Measurements from ENCODE around the gene TMEM190.

DNA sequence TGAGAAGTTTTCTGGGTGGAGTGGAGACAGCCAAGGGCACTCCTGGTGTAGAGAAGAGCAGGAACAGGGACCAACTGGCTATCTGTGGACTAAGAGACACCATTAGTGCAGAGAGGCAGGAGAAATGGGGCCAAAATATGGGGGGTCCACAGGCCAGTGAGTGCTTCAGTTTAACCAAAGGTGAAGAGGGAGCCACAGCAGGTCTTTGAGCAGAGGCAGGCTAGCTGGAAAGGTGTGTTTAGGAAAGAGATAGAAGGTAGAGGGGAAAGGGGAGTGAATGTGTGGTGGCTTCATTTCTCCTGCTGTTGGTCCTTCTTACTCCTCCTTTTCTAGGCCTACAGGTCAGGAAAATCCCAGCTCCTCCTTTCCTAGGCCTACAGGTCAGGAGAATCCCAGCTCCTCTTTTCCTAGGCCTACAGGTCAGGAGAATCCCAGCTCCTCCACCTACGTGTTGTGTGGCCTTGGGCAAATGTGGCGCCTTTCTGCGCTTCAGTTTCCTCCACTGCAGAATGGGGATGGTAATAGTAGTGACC lies 6.0 kb downstream of the TMEM190 start:
- TF ChIP-seq, protein P1, sequence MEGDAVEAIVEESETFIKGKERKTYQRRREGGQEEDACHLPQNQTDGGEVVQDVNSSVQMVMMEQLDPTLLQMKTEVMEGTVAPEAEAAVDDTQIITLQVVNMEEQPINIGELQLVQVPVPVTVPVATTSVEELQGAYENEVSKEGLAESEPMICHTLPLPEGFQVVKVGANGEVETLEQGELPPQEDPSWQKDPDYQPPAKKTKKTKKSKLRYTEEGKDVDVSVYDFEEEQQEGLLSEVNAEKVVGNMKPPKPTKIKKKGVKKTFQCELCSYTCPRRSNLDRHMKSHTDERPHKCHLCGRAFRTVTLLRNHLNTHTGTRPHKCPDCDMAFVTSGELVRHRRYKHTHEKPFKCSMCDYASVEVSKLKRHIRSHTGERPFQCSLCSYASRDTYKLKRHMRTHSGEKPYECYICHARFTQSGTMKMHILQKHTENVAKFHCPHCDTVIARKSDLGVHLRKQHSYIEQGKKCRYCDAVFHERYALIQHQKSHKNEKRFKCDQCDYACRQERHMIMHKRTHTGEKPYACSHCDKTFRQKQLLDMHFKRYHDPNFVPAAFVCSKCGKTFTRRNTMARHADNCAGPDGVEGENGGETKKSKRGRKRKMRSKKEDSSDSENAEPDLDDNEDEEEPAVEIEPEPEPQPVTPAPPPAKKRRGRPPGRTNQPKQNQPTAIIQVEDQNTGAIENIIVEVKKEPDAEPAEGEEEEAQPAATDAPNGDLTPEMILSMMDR (conservative IDR thresholded peaks at IDR 0.05): no peak
- TF ChIP-seq EZH2 (IDR thresholded peaks at IDR 0.05; ENCODE audit: low read depth): no peak

All from PC-9 (cell line).